HepG2 (cell line): ENCODE data around the gene PITX3. TPM values are rescaled to one million over a fixed set of nuclear protein-coding genes. Genes with fewer than 3 reads are reported as not detected.
A peak's percentile ranks its signal among the peaks of the same experiment; 100 is the strongest.

Experiments
- AHDC1 ChIP-seq: sonication (generic); formaldehyde crosslinking; IDR thresholded peaks from 2 replicates; pipeline ENCODE4 v1.5.1; 2020; ENCODE audit warnings: mild to moderate bottlenecking, missing genetic modification reagents, borderline replicate concordance
- FOXA1 ChIP-seq, 2 experiments: fragments of 450-650 bp in 1 of 2; sonication (generic) in 1 of 2; formaldehyde crosslinking in 1 of 2; IDR thresholded peaks; 2 replicates each; pipeline versions ENCODE4 v1.4.0 to v1.6.1; 2016 to 2020; ENCODE audit warnings: missing genetic modification reagents in 1 of 2
- GMEB1 ChIP-seq: sonication (generic); formaldehyde crosslinking; IDR thresholded peaks from 2 replicates; pipeline ENCODE4 v1.5.1; 2020; ENCODE audit warnings: missing genetic modification reagents, mild to moderate bottlenecking, borderline replicate concordance
- PRDM15 ChIP-seq: sonication (generic); formaldehyde crosslinking; IDR thresholded peaks from 2 replicates; pipeline ENCODE4 v1.4.0; 2020; ENCODE audit warnings: missing genetic modification reagents
- REL ChIP-seq: sonication (generic); formaldehyde crosslinking; conservative IDR thresholded peaks from 2 replicates; pipeline ENCODE4 v1.8.0; 2022; ENCODE audit warnings: mild to moderate bottlenecking, missing genetic modification reagents, moderate library complexity
- TRIM24 ChIP-seq: sonication (generic); formaldehyde crosslinking; IDR thresholded peaks from 2 replicates; pipeline ENCODE4 v1.8.0; 2022; ENCODE audit warnings: mild to moderate bottlenecking, missing genetic modification reagents
- ZBTB44 ChIP-seq: sonication (generic); formaldehyde crosslinking; IDR thresholded peaks from 2 replicates; pipeline ENCODE4 v1.4.0; 2020; ENCODE audit warnings: missing genetic modification reagents
- ZFP90 ChIP-seq: sonication (generic); formaldehyde crosslinking; IDR thresholded peaks from 2 replicates; pipeline ENCODE4 v1.8.0; 2022; ENCODE audit warnings: missing genetic modification reagents, mild to moderate bottlenecking, inconsistent platforms, borderline replicate concordance
- ZFP91 ChIP-seq: sonication (generic); formaldehyde crosslinking; IDR thresholded peaks from 2 replicates; pipeline ENCODE4 v1.9.0; 2022; ENCODE audit warnings: missing genetic modification reagents, mild to moderate bottlenecking, borderline replicate concordance
- ZNF562 ChIP-seq: sonication (generic); formaldehyde crosslinking; IDR thresholded peaks from 2 replicates; pipeline ENCODE4 v1.8.0; 2022; ENCODE audit warnings: missing genetic modification reagents, borderline replicate concordance
- ZNF570 ChIP-seq: sonication (generic); formaldehyde crosslinking; IDR thresholded peaks from 2 replicates; pipeline ENCODE4 v1.4.0; 2020; ENCODE audit warnings: mild to moderate bottlenecking, missing genetic modification reagents, borderline replicate concordance
- polyA plus RNA-seq, 8 experiments: library from polyadenylated mRNA; depleted of rRNA in 3 of 8; stranded (reverse) in 7 of 8; unstranded in 1 of 8; fragments of >200 nt; fragmentation: Illumina TruSeq in 4 of 8; extraction: Trizol in 4 of 8; gene quantifications; 2 replicates each; pipeline versions ENCODE4 v1.2.1 to v1.2.3, GENCODE V29; 2011 to 2016; ENCODE audit warnings: low read depth in 4 of 8, missing spikeins in 1 of 8, mixed read lengths in 1 of 8; ENCODE audit not compliant: insufficient read depth in 1 of 8
- total RNA-seq, 5 experiments: library from RNA; depleted of rRNA; stranded (reverse); fragments of >200 nt; fragmentation: Illumina TruSeq; extraction: Trizol; gene quantifications; 2 replicates each; pipeline ENCODE4 v1.2.3, GENCODE V29; 2016; ENCODE audit warnings: low read depth in 1 of 5

The PITX3 gene
- total and polyA plus RNA-seq, 2 of the 13 experiments (the other 11 are each of a cell fraction or from before 2014, with no cell fraction given) = not detected

GRCh38 chr10:102225646-102226541 is 15.4 kb downstream of the PITX3 start, which contains the start of gene ELOVL3 (continued):
- TF ChIP-seq ZFP91 (CRISPR knock-in tag) (peak; percentile 86), ZBTB44 (CRISPR knock-in tag) (peak; percentile 77; the same call in 1 of the 2 replicates), TRIM24 (CRISPR knock-in tag) (no peak), REL (CRISPR knock-in tag) (0 out of 2 replicates have a peak, but pooled peaks have one; percentile 82), FOXA1 (IDR thresholded peaks at IDR 0.05) (no peak), FOXA1 (CRISPR knock-in tag; IDR thresholded peaks at IDR 0.05) (no peak), PRDM15 (no peak), ZFP90 (CRISPR knock-in tag) (peak; percentile 95; the same call in 1 of the 2 replicates), AHDC1 (CRISPR knock-in tag) (peak; percentile 72), ZNF570 (CRISPR knock-in tag) (0 out of 2 replicates have a peak, but pooled peaks have one; percentile 60), GMEB1 (peak; percentile 77; the same call in 1 of the 2 replicates), ZNF562 (CRISPR knock-in tag) (peak; percentile 43; the same call in 1 of the 2 replicates)
